Mesenchymal stem cell (in vitro differentiated cells and primary cell): ENCODE measurements around the gene CXCR6.
A peak's percentile ranks its signal among the peaks of the same experiment; 100 is the strongest.

Experiments
- DNase-seq: peaks from one replicate; pipeline ENCODE4 v3.0.0-alpha.2; 2013
- H2AFZ ChIP-seq: one replicate; pipeline ENCODE4 v1.6.1; 2013; ENCODE audit warnings: low read depth, mild to moderate bottlenecking, control low read depth, inconsistent platforms, low read length, moderate library complexity
- H2AK5ac ChIP-seq: 2 replicates; pipeline ENCODE4 v1.6.1; 2013; ENCODE audit warnings: low read length, moderate library complexity, mild to moderate bottlenecking, inconsistent platforms; ENCODE audit not compliant: severe bottlenecking
- H2BK120ac ChIP-seq: one replicate; pipeline ENCODE4 v1.6.1; 2013; ENCODE audit warnings: low read depth, mild to moderate bottlenecking, inconsistent platforms, low read length, moderate library complexity
- H2BK12ac ChIP-seq, 2 experiments: one replicate each; pipeline ENCODE4 v1.6.1; 2013; ENCODE audit warnings: inconsistent platforms in 2 of 2, low read length in 2 of 2, mild to moderate bottlenecking in 2 of 2, moderate library complexity in 2 of 2, control low read depth in 1 of 2
- H2BK15ac ChIP-seq: one replicate; pipeline ENCODE4 v1.6.1; 2013; ENCODE audit warnings: mild to moderate bottlenecking, low read depth, inconsistent platforms; ENCODE audit not compliant: poor library complexity, severe bottlenecking
- H2BK5ac ChIP-seq: 2 replicates; pipeline ENCODE4 v1.6.1; 2013; ENCODE audit warnings: low read depth, mild to moderate bottlenecking, low read length, control low read depth, inconsistent platforms; ENCODE audit not compliant: poor library complexity, severe bottlenecking
- H3K14ac ChIP-seq, 2 experiments: one replicate each; pipeline ENCODE4 v1.6.1; 2013; ENCODE audit warnings: inconsistent platforms in 2 of 2, low read length in 2 of 2, control low read depth in 1 of 2, mild to moderate bottlenecking in 1 of 2, moderate library complexity in 1 of 2
- H3K18ac ChIP-seq, 2 experiments: one replicate each; pipeline ENCODE4 v1.6.1; 2013; ENCODE audit warnings: inconsistent platforms in 2 of 2, low read length in 2 of 2, control low read depth in 1 of 2, low read depth in 1 of 2, mild to moderate bottlenecking in 1 of 2
- H3K23ac ChIP-seq, 2 experiments: one replicate each; pipeline ENCODE4 v1.6.1; 2013; ENCODE audit warnings: inconsistent platforms in 2 of 2, low read length in 2 of 2, mild to moderate bottlenecking in 2 of 2, moderate library complexity in 2 of 2, control low read depth in 1 of 2
- H3K27ac ChIP-seq: 2 replicates; pipeline ENCODE4 v1.5.1; 2013; ENCODE audit warnings: mild to moderate bottlenecking, moderate library complexity, low read length, control low read depth, inconsistent platforms; ENCODE audit not compliant: poor library complexity, severe bottlenecking
- H3K27me3 ChIP-seq, 2 experiments: 2 replicates each; pipeline versions ENCODE4 v1.6.1 to v1.7.0; 2013; ENCODE audit warnings: low read length in 2 of 2, mild to moderate bottlenecking in 2 of 2, moderate library complexity in 2 of 2, control low read depth in 1 of 2, inconsistent platforms in 1 of 2; ENCODE audit not compliant: control insufficient read depth in 1 of 2, insufficient read depth in 1 of 2
- H3K36me3 ChIP-seq, 2 experiments: 2 replicates each; pipeline versions ENCODE4 v1.6.1 to v1.7.0; 2013; ENCODE audit warnings: low read length in 2 of 2, control low read depth in 1 of 2, inconsistent platforms in 1 of 2, low read depth in 1 of 2, mild to moderate bottlenecking in 1 of 2; ENCODE audit not compliant: insufficient read depth in 2 of 2, control insufficient read depth in 1 of 2
- H3K4ac ChIP-seq, 2 experiments: one replicate each; pipeline ENCODE4 v1.6.1; 2013; ENCODE audit warnings: inconsistent platforms in 2 of 2, low read length in 2 of 2, mild to moderate bottlenecking in 2 of 2, moderate library complexity in 2 of 2, control low read depth in 1 of 2, low read depth in 1 of 2
- H3K4me1 ChIP-seq: 2 replicates; pipeline ENCODE4 v1.6.1; 2013; ENCODE audit warnings: low read depth, low read length, control low read depth; ENCODE audit not compliant: control insufficient read depth, insufficient read depth
- H3K4me2 ChIP-seq: 2 replicates; pipeline ENCODE4 v1.6.1; 2013; ENCODE audit warnings: low read length, mild to moderate bottlenecking, inconsistent platforms; ENCODE audit not compliant: poor library complexity, severe bottlenecking
- H3K4me3 ChIP-seq, 2 experiments: 2 replicates each; pipeline versions ENCODE4 v1.5.1 to v1.7.0; 2013; ENCODE audit warnings: low read length in 2 of 2, mild to moderate bottlenecking in 2 of 2, control low read depth in 1 of 2, low read depth in 1 of 2; ENCODE audit not compliant: insufficient read depth in 1 of 2
- H3K79me1 ChIP-seq: replicated peaks from 2 replicates; pipeline ENCODE4 v1.6.1; 2013; ENCODE audit warnings: mild to moderate bottlenecking, control low read depth, low read length, inconsistent platforms; ENCODE audit not compliant: poor library complexity, severe bottlenecking
- H3K9ac ChIP-seq: 2 replicates; pipeline ENCODE4 v1.7.0; 2013; ENCODE audit warnings: mild to moderate bottlenecking, low read length, moderate library complexity
- H3K9me3 ChIP-seq: 2 replicates; pipeline ENCODE4 v1.7.0; 2013; ENCODE audit warnings: mild to moderate bottlenecking, low read length; ENCODE audit not compliant: control insufficient read depth
- H4K8ac ChIP-seq: one replicate; pipeline ENCODE4 v1.6.1; 2013; ENCODE audit warnings: inconsistent platforms, mild to moderate bottlenecking, low read length, moderate library complexity
- H4K91ac ChIP-seq: one replicate; pipeline ENCODE4 v1.6.1; 2013; ENCODE audit warnings: mild to moderate bottlenecking, low read length, inconsistent platforms
- WGBS: methylation state at CpG from one replicate; pipeline ENCODE4 v1.1.7; 2013; ENCODE audit warnings: mixed read lengths; 5-methylcytosine and 5-hydroxymethylcytosine counted together

CXCR6 gene

DNA sequence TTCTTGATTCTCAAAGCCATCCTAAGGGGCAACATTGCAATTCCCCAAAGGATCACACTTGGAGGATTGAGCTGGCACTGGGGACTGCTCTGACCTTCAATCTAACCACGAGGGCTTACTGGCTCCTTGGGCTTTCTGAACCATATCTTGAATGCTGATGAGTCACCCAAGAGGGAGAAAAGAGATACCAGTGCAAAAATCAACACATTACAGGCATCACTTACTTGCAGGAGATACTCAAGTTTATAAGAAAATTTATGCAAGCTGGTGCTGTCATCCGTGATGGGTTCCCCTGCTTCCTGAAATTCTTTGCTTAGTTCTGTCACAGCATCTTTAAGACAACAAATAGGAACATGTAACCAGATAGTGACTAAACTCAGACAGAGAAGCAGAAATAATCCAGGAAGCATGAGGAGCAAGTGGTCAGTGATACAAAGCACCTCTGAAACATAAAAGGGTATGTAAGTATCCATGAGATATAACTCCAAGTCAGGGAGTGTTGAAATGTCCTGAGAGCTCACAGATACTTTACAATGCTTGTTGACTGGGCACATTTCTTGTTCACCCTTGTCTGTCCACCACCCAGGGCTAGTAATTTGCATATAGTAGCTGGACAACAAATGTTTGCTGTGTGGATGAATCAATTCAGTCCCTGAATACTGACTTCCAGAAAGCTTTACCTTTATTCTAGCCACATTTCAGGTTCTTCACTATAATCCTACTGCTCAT lies 38.2 kb downstream of the CXCR6 start:
- no peak overlapping the region for H2AFZ ChIP-seq
- H3K4me3 ChIP-seq = peak overlapping the region in 1 of 2 experiments; percentile 17
- no peak overlapping the region for H3K4me2 ChIP-seq
- peaks cover 4% of the 10 kb centered on the region for H3K4me1 ChIP-seq
- H3K18ac ChIP-seq = no peak overlapping the region
- no peaks in the 10 kb centered on the region for H3K27me3 ChIP-seq
- H4K91ac ChIP-seq = no peak overlapping the region
- no peak overlapping the region for H2BK15ac ChIP-seq
- H2AK5ac ChIP-seq = no peak overlapping the region
- peaks cover 11% of the 10 kb centered on the region for H3K79me1 ChIP-seq
- H3K9me3 ChIP-seq = no peaks in the 10 kb centered on the region
- 30% methylated on average over 2 of the region's 2 CpGs for WGBS
- no peak overlapping the region for H2BK5ac ChIP-seq
- H3K27ac ChIP-seq = peak overlapping the region; percentile 47
- no peak overlapping the region for H3K9ac ChIP-seq
- peaks cover 22 to 65% of the 10 kb centered on the region in 2 experiments for H3K36me3 ChIP-seq
- H4K8ac ChIP-seq = no peak overlapping the region
- DNase-seq = peak; percentile 64
- no peak overlapping the region for H2BK120ac ChIP-seq
- H3K23ac ChIP-seq = no peak overlapping the region
- no peak overlapping the region for H2BK12ac ChIP-seq
- H3K14ac ChIP-seq = no peak overlapping the region
- no peak overlapping the region for H3K4ac ChIP-seq

DNA sequence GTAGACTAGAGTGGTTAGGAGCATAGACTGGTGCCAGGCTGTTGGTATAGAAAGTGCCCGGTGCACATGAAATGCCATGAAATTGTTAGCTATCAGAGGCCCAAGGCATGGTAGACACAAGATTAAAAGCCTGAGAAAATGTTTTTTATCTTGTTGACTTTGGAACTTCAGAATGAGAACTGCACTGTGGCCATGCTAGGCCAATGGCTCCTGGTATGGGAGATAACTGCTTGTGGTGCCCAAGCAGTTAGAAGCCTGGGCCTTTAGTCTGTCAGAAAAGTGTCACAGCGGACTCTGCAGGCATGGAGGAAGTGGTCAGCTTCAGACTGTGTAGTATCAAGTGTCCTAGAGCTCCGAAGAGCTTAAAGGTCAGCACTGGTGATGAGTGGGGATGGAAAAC lies 40.5 kb downstream of the CXCR6 start:
- Histone ChIP-seq H3K79me1 (peaks cover 20% of the 10 kb centered on the region), H3K9me3 (no peaks in the 10 kb centered on the region), H2AK5ac (no peak overlapping the region), H3K4me2 (no peak overlapping the region), H3K4me3 (no peak overlapping the region), H3K23ac (no peak overlapping the region), H3K4me1 (peaks cover 11% of the 10 kb centered on the region), H3K14ac (no peak overlapping the region), H3K27me3 (no peaks in the 10 kb centered on the region), H2BK12ac (no peak overlapping the region), H2BK15ac (no peak overlapping the region), H2BK5ac (no peak overlapping the region), H3K9ac (no peak overlapping the region), H3K18ac (no peak overlapping the region), H3K27ac (no peak overlapping the region), H2BK120ac (no peak overlapping the region), H4K91ac (no peak overlapping the region), H2AFZ (no peak overlapping the region), H3K4ac (no peak overlapping the region), H3K36me3 (peaks cover 18 to 46% of the 10 kb centered on the region in 2 experiments), H4K8ac (no peak overlapping the region)
- 91% methylated on average over 3 of the region's 3 CpGs for WGBS
- no peak for DNase-seq

DNA sequence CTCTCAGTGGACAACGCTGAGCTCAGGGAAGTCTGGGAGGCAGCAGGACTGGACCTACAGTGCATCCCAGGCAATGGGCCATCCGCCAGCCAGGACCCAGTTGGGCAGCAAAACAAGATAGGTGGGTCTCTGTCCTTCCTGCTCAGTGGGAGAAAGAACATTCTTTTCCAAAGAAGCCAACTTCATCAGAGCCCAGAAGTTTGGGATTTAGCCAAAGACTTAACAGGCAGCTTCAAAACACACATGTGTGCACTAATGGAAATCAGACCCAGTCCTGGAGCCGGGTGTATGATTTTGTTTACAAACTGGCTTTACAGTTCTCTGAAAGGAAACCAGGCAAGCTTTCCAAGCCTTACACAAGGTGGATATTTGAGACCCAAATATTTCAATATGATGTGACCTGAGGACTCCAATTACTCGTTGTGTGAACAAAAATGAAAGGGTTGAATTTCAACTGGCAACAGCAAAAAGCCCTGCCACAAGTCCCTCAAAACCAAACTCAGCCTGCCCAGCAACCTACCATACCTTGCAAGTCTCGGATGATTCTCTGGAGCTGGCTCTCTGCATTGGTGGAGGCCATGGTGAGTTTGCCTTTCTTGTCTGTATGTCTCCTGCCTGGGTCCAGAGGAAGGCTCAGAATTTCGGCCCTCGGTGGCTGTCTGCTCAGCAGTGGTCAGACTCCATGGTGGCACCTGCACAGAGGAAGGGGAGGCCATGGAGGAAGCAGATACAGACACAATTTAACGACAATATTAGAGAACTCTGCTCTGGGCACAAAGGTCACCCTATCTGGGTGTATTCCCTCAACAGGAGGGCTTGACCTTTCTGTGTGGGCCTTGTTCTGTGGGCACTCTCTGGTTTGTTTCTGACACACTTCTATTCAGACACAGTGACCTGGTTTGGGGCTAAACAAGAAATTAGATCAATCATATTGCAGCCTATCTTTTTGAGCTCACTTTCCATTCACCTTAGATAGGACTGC lies 41.4 kb downstream of the CXCR6 start:
- Histone ChIP-seq H3K4me3 (no peak overlapping the region), H2BK15ac (peak overlapping the region; percentile 60), H3K79me1 (peaks cover 27% of the 10 kb centered on the region), H2BK12ac (peak overlapping the region in 1 of 2 experiments; percentile 53), H3K18ac (peak overlapping the region in 1 of 2 experiments; percentile 2), H3K23ac (no peak overlapping the region), H2BK5ac (no peak overlapping the region), H3K27ac (no peak overlapping the region), H2AFZ (no peak overlapping the region), H3K4me1 (peaks cover 11% of the 10 kb centered on the region), H3K9ac (no peak overlapping the region), H3K4ac (no peak overlapping the region), H3K14ac (no peak overlapping the region), H2AK5ac (no peak overlapping the region), H3K4me2 (no peak overlapping the region), H3K9me3 (no peaks in the 10 kb centered on the region), H3K27me3 (no peaks in the 10 kb centered on the region), H3K36me3 (peaks cover 13 to 38% of the 10 kb centered on the region in 2 experiments), H4K91ac (peak overlapping the region; percentile 25), H4K8ac (peak overlapping the region; percentile 31), H2BK120ac (no peak overlapping the region)
- 93% methylated on average over 8 of the region's 8 CpGs for WGBS
- no peak for DNase-seq
